Activated CD8-positive, alpha-beta memory T cell treated with anti-CD3 and anti-CD28 coated beads for 1 hour (primary cell): Measurements from ENCODE around the gene CRYBG1.
"Not testable (repeated sequence)": the region's sequence is repeated elsewhere in the genome, so short reads cannot be mapped to it uniquely, and the experiment has no call there.

Experiments used
- DNase-seq, 2 donors: peaks; one replicate each; pipeline ENCODE4 v3.0.0-alpha.2; 2020; ENCODE audit warnings: low read depth in 1 of 2; ENCODE audit errors: extremely low read depth in 1 of 2

CRYBG1 gene

DNA sequence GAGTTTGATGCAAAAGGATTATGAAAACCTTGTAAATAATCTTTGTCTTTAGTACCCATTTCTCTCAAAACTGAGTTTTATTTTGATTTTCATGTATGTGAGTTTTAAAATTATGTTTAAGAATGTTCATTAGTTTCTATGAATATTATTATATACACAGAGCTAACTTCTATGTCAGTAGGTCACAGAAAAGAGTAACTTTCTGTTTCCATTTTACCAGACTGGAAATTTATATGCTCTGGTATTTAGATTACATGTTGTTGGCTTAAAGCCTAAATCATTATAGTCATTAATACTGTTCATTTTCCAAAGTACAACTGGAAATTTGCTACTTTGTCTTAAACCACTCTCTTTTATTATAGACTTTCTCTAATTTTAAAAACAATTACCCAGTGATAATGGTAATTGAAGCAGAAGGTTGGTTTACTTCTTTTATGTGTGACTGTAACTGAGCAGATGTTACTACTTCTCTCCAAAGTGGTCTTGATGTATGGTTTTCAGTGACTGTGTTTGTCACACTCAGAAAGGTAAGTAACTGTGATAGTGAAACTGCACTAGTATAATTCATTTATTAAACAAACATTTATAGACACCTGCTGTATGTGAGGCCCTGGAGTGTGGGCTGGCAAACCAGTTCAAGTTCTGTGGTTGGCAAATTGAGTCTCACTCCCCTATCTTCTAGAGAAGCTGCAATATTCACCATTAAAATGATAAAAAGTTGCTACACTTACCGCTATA is 13.2 kb downstream of the CRYBG1 start:
- no peak for DNase-seq

DNA sequence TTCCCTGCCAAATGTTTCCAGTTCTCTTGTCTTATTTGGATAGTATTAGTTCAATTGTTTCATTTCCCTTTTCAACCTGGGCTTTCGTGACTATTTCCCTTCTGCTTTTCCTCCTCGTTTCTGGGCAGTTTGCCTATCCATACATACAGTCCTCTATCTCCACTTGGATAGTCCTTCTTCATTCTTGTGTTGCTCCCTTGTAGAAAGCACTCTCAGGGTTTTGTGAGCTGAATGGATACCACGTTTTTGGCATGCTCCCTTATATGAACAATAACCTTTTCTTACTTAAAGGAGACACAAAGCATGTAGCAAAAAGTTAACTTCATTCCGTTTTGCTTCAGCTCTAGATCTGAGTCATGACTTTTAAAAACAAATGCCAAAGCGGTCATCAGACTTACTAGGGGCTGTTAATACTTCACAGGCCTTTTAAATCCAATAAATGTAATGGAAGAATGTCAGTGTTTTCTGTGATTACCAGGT is 16.6 kb downstream of the CRYBG1 start:
- DNase-seq, result no peak

DNA sequence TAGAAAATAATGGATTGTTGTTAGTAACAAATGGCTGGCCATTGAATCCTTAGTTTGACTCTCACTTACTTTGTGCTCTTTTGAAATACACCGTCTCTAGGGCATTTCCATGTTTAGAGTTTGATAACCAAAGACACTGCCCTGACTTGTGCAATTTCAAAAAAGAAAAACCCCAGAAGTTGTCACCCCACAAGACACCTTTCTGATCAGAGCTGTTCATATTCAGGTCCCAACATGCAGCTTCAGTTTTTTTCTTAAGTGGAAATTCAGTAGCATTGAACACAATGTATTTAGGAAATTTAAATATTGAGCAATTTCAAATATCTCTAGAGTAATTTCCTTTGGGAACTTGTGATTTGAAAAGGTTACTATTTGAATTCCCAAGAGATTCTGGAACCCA is 19.4 kb downstream of the CRYBG1 start:
- DNase-seq, result no peak

DNA sequence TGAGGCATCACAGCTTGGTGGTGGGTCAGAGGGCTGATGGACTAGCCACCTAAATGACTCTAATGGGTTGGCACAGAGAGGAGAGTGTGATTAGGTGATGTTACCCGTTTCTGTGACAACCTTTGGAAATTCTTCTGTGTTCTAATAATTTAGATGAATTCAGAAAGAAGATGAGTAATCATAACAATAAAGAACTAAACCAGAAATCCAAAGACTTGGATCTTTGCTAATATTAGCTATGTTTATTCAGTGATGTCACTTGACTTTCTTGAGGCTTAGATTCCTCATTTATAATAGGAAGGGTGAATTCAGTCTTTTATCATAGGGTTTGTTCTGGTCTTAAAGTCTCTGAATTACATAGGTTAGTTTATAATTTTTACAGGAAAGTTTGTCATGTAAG is 19.9 kb downstream of the CRYBG1 start:
- DNase-seq, result no peak

DNA sequence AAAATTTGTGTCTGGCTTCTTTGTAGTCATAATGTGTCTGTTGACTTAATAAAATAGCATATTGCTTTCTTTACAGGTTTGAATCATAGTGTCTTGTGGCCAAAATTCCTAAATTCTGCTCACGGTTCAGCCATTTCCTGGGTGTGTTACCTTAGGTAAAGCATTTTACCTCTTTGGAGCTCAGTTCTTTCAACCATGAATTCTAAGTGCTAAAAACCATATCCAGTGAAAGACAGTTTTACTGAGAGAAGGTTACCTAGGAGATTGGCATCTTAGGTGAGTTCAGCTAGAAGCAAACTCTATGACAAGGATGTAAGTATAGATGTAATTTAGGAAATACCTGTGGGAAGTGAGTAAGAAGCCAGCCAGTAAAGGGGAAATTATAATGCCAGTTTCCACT is 20.7 kb downstream of the CRYBG1 start:
- DNase-seq, result no peak

DNA sequence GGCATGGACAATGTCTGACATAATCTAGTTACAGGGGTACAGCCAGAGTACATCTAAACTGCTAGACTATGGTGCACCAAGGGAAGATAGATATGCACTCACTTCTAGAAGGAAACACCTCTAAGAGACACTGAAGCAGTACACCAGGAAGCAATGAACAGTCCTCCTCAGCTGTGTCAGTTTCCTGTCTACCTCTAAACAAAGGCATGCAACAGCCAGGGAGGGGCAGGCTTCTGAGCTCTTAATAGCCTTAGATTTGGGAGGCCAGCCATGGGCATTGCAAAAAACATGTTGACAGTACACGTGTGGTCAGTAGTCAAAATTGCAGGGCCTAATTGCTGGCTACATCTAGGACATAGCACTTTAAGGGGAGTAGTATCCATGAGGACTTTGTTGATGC is 21.4 kb downstream of the CRYBG1 start:
- no peak for DNase-seq

DNA sequence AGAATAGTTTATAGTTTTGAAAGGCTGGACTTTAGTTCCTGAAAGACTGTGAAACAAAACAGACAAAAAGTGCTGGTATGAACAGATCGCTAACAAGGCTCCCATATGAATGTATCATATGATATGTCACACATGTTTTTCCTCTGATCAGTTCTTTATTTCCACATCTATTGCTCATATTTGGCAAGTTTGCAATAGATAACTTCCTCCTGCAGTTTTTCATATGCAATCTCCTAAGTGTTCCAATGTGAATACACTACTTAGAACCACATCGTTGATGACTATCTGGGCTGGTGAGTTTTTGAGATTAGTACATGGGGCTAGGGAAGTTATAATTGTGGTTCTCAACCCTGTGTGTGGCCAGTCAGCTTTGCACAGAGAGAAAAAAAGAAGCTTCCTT is 23.1 kb downstream of the CRYBG1 start:
- DNase-seq, result no peak

DNA sequence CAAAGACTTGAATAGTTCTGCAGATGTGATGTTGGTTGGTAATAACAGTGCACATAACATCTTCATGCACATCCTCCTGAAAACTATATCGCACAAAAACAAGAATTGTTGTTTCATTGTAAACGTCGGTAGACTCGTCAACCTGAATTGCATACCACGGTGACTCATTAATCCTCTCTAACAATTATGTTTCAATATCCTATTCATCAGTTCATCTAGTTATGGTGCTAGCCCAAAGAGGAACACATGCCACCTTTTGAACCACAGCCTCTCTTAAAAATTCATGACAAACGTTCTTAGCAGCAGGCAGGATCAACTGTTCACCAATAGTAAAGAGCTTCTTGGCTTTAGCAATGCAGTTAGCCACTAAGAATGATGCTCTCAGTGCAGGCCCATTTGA is 25.0 kb downstream of the CRYBG1 start:
- no peak for DNase-seq

DNA sequence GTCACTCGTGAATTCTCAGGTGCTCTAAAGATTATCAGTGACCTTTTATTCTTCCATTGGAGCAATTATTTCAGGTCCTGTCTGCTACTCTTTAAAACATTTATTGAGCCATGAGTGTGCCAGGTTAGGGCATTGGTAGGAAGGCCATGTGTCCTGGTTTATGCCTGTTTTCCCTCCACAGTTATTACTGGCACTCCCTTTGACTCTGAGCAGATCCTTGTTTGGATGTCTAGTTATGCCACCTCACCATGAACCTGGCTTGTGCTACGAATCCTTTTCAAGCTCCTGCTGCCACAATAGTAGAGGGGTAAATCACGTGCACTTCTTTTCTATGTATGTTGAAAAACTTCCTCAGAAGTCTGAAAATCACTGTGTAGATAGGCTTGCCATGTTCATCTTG is 27.4 kb downstream of the CRYBG1 start:
- DNase-seq, result no peak

DNA sequence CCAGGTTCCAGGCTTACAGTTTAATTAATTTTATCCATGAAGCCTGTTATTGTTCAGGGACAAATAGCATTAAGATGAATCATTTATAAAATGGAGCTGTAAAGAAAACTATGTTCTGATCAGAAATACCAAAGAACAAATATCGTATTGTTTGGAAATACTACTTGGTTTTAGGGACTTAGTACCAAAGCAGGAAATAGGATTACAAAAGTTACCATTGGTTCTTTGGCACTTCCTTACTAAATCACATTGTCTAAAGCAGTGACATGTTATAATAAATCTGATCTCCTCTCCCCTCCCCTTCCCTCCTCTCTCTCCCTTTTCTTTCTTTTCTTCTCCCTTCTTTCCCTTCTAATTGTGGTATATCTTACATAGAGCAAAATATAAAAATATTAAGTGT is 29.6 kb downstream of the CRYBG1 start:
- DNase-seq, result no peak

DNA sequence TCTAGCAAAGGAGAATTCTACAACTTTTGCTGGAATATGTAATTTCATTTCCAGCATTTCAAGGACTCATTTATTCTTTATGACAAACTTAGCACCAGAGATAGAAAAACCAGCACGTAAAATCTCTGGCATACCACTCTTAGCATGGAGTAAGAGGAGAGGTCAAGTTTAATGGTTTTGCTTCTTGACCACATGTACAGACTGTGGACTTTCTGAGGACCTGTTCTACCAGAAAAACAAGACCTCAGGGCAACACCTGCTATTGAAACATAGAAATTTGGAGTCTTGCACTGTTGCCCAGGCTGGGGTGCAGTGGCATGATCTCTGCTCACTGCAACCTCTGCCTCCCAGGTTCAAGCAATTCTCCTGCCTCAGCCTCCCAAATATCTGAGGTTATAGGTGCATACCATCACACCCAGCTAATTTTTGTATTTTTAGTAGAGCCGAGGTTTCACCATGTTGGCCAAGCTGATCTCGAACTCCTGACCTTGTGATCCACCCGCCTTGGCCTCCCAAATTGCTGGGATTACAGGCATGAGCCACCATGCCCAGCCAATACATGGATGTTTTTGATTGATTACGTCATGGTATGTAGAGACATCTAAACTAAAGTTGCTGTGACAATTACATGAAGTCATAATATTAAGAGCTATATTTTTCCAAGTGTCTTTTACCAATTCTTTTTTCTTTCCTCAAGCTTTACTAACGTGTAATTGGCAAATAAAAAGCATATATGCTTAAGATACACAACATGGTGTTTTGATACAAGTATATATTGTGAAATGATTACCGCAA is 36.1 kb downstream of the CRYBG1 start:
- DNase-seq, result no peak

DNA sequence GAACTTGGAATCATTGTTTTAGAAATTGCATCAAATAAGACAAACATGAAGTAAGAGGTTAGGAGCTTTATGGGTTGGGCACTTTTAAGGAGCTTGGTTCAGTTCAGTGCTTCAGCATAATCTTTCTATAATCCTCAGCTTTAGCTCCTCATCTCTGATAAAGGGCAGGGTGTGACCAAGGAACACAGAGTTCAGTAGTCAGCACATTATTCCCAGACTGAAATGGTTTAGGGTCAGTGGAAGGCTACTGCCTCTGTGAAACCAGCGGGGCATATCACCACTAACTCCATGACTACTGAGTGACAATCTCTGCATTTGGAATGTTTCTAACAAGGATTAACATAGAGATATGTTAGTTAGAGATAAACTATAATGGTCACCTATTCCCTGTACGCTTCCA is 36.9 kb downstream of the CRYBG1 start:
- no peak for DNase-seq

DNA sequence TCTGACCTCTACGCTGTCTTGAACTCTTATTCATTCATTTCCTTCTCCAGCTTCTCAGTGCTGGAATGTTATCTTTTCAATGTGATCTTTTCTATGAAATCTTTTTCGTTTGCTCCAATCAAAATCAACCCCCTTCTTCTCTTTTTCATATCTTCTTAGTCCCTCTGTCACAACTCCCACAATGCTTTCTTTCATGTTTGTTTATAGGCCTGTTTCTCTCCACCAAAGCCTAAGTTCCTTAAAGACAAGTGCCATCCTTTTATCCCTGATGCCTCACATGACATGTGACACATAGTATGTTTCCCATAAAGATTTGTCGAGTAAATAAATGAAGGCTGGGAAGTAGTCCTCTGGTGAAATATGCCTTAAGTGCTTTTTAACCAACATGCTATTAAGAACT is 38.1 kb downstream of the CRYBG1 start:
- DNase-seq, result no peak

DNA sequence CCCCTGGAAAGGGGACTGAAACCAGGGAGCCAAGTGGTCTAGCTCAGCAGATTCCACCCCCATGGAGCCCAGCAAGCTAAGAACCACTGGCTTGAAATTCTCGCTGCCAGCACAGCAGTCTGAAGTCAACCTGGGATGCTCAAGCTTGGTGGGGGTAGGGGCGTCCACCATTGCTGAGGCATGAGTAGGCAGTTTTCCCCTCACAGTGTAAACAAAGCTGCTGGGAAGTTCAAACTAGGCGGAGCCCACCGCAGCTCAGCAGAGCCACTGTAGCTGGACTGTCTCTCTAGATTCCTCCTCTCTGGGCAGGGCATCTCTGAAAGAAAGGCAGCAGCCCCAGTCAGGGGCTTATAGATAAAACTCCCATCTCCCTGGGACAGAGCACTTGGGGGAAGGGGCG is 44.5 kb downstream of the CRYBG1 start:
- not testable (repeated sequence) for DNase-seq

DNA sequence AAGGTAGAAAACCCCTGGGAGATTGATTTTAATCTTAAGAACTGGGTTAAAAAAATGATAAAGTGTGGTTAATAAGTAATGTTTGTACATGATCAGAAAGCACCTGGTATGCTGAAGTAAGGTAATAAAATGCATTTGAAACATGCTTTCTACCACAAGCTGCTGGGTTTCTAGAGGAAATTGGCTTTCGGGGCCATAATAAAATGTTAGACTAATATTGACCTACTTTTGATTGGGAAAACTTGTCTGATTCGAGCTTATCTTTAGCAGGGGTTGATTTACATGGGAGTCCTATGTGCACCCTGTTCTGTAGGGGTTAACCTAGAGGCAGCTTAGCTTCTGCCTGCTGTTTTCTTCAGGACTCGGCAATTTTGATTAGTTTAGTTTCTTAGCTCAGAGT is 50.5 kb downstream of the CRYBG1 start:
- no peak for DNase-seq

DNA sequence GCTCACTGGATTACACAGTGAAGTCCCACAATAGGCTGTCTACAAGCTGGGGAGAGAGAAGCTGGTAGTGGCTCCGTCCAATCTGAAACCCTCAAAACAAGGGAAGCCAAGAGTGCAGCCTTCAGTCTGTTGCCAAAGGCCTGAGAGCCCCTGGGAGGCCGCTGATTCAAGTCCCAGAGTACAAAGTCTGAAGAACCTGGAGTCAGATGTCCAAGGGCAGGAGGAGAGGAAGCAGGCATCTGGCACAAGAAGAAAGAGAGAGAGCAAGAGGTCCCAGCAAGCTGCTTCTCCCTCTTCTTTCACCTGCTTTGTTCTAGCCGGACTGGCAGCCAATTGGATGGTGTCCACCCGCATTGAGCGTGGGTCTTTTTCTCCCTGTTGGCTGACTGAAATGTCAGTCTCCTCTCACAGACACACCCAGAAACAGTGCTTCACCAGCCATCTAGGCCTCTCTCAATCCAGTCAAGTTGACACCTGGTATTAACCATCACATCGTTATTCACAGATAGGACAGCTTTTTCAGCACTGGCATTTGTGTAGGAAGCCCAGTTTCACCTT is 51.2 kb downstream of the CRYBG1 start:
- no peak for DNase-seq

DNA sequence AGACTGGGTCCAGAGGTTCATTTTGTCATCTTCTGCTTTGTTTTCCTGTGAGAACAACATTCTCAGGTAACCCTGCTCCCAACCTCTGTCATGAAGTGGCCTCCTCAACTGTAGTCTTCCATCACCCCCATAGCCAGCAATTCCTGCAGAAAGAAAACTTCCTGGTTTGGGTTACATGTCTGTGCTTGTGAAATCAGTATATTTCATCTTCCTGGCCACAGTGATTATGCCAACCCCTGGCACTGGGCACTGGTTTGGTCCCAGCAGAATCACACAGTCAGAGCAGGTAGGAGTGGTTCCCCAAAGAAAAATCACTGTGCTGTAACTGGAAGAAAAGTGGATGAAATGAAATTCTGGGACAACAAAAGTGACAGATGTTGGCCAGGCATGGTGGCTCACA is 52.5 kb downstream of the CRYBG1 start:
- DNase-seq, result no peak

DNA sequence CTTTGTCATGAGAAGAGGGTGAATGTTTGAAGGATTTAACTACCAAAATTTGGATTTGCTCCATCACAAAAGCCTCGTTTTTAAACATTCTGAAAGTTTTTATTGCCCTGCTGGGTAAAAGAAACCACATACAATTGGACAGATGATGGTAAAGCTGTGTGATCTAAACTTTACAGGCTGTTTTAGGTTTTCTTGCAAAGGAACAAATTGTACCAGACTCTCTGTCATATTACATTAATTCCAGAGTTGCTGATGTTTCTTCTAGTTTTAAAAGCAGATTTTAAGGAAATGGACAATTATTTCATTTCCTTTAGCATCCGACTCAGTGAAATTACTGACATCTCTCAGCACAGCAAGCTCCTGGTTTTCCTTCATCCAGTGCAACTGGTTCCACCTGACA is 53.2 kb downstream of the CRYBG1 start:
- DNase-seq, result no peak

DNA sequence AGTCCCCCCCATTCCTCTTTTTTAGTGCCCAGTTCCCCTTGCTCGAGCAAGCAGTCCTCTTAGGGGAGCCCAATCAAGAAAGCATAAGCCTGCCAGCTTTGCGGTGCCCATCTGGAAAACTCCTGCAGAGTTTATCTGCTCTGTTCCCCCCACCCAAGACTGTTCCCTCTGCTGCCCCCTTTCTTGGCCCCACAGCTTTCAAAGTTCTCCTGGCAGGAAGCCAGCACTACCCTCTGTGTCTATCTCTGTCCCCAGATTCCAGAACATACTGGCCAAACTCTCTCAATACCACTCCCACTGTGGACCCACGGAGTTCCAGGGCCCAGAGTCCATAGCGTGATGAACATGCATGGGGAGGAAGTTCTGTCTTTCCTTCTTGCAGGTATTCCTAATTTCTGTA is 55.4 kb downstream of the CRYBG1 start:
- DNase-seq, result no peak

DNA sequence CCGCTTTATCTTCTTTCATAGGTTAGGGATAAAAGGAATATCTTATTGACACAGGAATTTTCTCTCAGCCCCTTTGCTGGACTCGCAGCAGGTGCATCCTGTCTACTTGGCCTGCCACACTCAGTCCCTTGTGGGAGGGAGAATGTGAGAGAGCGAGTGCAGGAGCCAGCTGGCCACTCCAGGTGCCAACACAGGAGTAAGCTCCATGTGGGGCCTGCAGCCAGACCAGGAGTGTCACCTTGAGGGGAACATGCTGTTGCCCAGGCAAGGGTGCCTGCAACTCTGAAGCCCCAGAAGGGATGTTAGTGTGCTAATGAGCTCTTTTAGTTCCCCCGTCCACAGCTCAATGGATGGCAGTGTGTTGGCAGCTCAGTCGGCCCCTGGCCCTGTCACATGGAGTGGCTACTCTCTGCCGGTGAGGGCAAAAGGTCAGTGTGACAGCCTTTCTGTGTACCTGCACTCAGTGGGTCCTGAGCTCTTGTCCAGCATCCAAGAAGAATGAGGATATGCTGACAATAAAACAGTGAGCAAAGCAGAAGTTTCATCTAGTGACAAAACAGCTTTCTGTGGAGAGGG is 57.1 kb downstream of the CRYBG1 start:
- no peak for DNase-seq

DNA sequence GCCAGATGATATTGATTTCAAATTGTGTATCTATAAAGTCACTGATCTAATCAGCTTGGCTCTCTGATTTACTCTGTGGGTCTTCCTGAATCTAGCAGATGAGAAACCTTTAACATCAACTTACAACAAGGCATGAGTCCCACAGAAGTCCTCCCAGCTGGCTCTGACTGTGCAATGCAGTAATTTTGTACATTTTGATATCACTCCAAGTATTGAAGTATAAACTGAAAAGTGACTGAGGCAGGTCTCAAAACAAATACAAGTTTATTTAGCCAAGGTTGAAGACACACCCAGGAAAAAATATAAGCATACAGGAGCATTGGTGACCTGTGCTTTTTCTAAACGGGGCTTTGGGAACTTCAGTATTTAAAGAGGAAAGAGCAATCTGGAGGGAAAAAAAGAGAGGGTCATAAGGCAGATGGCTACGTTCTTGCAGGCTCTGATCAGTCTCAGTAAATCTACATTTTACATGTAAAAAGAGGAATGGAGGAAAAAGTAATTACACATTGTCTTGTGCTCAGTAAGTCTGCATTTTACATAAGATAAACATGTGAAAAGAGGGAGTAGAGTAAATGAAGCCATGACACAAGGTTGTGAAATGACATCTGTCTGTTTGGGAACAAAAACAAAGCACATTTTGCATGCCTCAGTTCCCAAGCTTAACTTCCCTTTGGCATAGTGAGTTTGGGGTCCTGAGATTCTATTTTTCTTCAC is 59.5 kb downstream of the CRYBG1 start:
- DNase-seq, result no peak
